IPS DF 6.9 (cell line): ENCODE results near the gene KRT10.

Experiments used
- DNase-seq: peaks from one replicate; pipeline ENCODE4 v3.0.0-alpha.2; 2013; ENCODE audit warnings: low read depth, low spot score
- H3K27ac ChIP-seq: one replicate; pipeline ENCODE4 v1.5.1; 2013; ENCODE audit warnings: low read length, control low read depth
- H3K27me3 ChIP-seq: 2 replicates; pipeline ENCODE4 v1.6.1; 2013; ENCODE audit warnings: mild to moderate bottlenecking, low read length; ENCODE audit not compliant: control insufficient read depth, insufficient read depth
- H3K36me3 ChIP-seq: 2 replicates; pipeline ENCODE4 v1.6.1; 2013; ENCODE audit warnings: low read length; ENCODE audit not compliant: control insufficient read depth, insufficient read depth
- H3K4me1 ChIP-seq: 2 replicates; pipeline ENCODE4 v1.6.1; 2013; ENCODE audit warnings: low read length; ENCODE audit not compliant: control insufficient read depth, insufficient read depth
- H3K4me3 ChIP-seq: 2 replicates; pipeline ENCODE4 v1.5.1; 2013; ENCODE audit warnings: mild to moderate bottlenecking, low read length
- H3K9me3 ChIP-seq: 2 replicates; pipeline ENCODE4 v1.6.1; 2013; ENCODE audit warnings: low read length, inconsistent platforms; ENCODE audit not compliant: control insufficient read depth, insufficient read depth
- WGBS: extraction: QIAGEN DNeasy Blood & Tissue Kit; methylation state at CpG from one replicate; pipeline ENCODE4 v1.1.7; 2013; ENCODE audit warnings: mixed read lengths, missing lambda C conversion rate; ENCODE audit not compliant: insufficient read length, insufficient coverage; 5-methylcytosine and 5-hydroxymethylcytosine counted together

The KRT10 gene

DNA sequence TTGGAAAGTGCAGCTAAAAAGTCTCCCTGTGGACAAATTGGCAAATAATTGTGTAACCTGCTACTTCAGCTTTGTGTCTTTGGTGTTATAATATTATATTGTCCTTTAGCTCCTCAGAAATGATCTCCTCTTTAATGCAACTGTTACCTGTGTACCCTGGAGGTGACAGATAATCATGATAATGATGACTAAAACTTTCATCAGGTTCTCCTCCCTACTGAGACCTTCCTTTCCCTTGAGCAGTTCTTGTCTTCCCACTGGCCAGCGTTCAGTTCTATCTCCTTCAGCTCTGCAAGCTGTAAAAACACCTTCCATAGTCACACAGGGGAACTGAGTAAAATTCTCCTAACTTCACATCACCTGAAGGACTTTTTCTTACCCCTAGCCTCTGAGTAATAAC, 29.9 kb upstream of the KRT10 start:
- no peaks in the 10 kb centered on the region for H3K9me3 ChIP-seq
- no peak for DNase-seq
- no CpG with 5 or more reads among the region's 1 CpG for WGBS
- no peak overlapping the region for H3K4me3 ChIP-seq
- H3K27ac ChIP-seq = no peak overlapping the region
- H3K4me1 ChIP-seq = peaks cover 1% of the 10 kb centered on the region; the same call in 1 of the 2 replicates
- no peaks in the 10 kb centered on the region for H3K36me3 ChIP-seq
- no peaks in the 10 kb centered on the region for H3K27me3 ChIP-seq

DNA sequence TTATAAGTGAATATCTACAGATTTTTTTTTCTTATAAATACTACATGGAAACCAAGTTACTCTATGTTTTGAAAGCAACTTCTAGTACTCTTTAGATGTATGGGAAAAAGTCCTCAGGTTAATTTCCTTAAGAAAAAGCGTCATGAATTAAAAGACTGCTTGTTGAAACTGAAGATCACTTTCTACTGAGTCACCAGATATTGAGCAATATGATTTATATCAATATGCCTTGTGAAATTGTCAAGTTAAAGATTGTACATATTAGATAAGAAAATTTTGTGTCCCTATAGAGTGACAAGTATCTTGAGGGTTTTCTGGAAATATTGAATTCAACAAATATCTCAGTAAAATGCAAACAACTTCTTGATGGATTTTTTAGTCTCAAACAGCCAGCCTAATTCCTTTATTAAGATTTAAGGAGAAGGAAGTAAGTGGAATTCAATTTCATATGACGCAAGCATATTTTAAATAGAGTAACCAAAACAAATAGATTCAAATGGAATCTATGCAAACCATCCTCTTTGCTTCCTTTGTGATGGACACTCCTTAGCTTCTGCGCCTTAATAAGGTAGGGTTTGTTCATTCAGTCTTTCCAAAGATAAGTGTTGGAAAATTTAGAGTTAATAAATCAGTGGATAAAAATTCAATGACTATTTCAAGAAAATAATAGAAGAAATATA, 28.0 kb upstream of the KRT10 start:
- H3K4me1 ChIP-seq = peaks cover 1% of the 10 kb centered on the region; the same call in 1 of the 2 replicates
- no peaks in the 10 kb centered on the region for H3K9me3 ChIP-seq
- no peak overlapping the region for H3K27ac ChIP-seq
- DNase-seq = no peak
- no peaks in the 10 kb centered on the region for H3K36me3 ChIP-seq
- no peaks in the 10 kb centered on the region for H3K27me3 ChIP-seq
- H3K4me3 ChIP-seq = no peak overlapping the region
- no CpG with 5 or more reads among the region's 3 CpGs for WGBS

DNA sequence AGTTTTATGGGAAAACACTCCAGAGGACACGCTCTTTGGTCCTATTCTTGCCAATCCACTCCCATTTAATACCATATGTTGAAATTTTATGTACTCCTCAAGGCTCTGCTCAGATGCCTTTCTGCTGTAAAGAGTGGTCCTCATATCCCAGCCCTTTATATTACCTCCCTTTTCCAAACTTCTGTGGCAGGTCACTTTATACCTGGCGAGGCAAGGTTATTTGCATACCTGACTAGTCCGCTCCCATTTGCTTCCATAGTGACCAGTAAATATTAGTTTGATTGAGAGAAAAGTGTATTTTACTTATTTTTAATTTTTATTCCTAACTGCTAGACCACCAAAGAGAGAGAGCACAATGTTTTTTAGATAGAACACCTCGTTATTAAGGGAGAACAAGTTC, 27.3 kb upstream of the KRT10 start:
- H3K4me3 ChIP-seq = no peak overlapping the region
- DNase-seq = no peak
- no peak overlapping the region for H3K27ac ChIP-seq
- H3K9me3 ChIP-seq = no peaks in the 10 kb centered on the region
- H3K27me3 ChIP-seq = no peaks in the 10 kb centered on the region
- H3K4me1 ChIP-seq = peaks cover 1% of the 10 kb centered on the region; the same call in 1 of the 2 replicates
- no peaks in the 10 kb centered on the region for H3K36me3 ChIP-seq
- WGBS = no CpG with 5 or more reads among the region's 4 CpGs

DNA sequence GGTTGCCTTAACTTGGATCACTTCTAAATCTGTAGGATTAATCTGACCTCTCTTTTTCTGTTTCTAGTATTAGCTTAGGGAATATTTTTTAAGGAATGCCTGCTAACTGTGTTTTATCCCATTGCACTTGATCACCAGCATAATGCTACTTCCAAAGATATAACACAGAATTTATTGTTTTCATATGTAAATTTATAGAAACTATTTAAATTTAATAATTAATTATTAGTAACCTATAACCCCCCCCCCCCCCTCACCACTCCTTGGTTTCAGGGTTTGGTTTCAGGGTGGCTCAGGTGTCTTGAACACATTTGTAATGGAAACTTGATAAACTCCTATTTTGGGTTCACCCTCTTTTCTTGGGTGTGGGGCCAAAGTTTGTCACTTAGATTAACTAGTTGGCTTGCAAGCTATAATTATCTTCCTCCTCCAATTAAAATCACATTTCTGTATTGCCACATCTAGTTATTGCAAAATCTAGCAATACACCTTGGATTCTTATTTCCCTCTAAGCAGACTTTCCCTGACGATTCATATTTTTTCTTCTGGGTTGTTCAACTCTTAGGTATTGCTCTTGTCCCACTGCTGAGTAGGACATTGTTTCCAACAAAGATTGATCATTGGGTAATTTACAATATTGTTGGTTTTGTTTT, 26.3 kb upstream of the KRT10 start:
- no peaks in the 10 kb centered on the region for H3K9me3 ChIP-seq
- H3K4me1 ChIP-seq = peaks cover under 1% of the 10 kb centered on the region; the same call in 1 of the 2 replicates
- no CpG with 5 or more reads among the region's 1 CpG for WGBS
- no peaks in the 10 kb centered on the region for H3K36me3 ChIP-seq
- DNase-seq = no peak
- no peak overlapping the region for H3K4me3 ChIP-seq
- no peaks in the 10 kb centered on the region for H3K27me3 ChIP-seq
- no peak overlapping the region for H3K27ac ChIP-seq

DNA sequence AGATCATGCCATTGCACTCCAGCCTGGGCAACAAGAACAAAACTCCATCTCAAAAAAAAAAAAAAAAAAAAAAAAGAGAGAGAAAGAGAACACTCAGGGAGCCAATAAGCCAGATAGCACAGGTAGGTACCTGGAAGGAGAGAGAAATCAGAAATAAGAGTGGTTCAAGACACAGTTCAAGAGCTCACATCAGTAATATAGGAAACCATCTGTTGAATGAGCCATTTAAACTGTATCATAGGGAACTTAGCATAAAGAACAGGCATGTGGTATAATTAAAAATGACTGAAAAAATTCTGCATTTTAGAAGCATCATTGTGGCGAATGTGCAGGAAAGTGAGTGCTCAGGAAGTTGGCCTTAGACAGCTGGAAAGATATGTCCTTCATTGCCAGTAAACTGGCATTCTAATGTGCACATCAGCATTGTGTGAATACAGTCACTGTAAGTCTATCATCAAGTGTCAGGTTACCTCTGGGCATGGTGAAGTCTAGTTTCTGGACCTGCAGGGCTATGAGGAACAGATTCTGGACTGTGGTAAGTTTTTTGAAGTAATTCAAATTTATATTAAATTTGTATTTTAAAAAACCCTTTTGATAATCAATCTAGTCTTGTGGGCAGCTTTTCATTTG, 24.2 kb upstream of the KRT10 start:
- no peak overlapping the region for H3K4me3 ChIP-seq
- no peaks in the 10 kb centered on the region for H3K4me1 ChIP-seq
- no peaks in the 10 kb centered on the region for H3K27me3 ChIP-seq
- no peaks in the 10 kb centered on the region for H3K36me3 ChIP-seq
- H3K9me3 ChIP-seq = no peaks in the 10 kb centered on the region
- WGBS = no CpG with 5 or more reads among the region's 1 CpG
- no peak for DNase-seq
- H3K27ac ChIP-seq = no peak overlapping the region

DNA sequence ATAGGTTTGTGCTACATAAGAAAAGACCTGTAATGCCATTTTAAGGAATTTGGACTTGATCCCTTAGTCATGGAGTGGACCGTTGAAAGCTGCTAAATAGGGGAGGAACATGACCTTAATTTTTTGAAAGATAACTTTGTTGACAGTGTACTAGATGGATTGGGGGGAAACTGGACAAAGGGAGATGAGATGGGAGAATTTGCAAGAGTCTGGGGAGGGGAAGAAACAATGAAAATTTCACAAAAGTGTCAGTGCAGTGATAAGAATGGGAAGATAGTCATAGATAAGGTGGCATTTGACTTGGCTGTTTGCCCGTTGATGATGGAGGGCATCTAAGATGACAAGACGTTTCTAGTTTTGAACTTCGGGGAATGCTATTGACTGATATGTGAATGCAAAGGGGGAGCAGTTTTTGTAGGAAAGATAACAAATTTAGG, 22.3 kb upstream of the KRT10 start:
- H3K36me3 ChIP-seq = no peaks in the 10 kb centered on the region
- no CpG with 5 or more reads among the region's 4 CpGs for WGBS
- no peak for DNase-seq
- no peak overlapping the region for H3K4me3 ChIP-seq
- no peaks in the 10 kb centered on the region for H3K9me3 ChIP-seq
- H3K4me1 ChIP-seq = no peaks in the 10 kb centered on the region
- no peak overlapping the region for H3K27ac ChIP-seq
- no peaks in the 10 kb centered on the region for H3K27me3 ChIP-seq

DNA sequence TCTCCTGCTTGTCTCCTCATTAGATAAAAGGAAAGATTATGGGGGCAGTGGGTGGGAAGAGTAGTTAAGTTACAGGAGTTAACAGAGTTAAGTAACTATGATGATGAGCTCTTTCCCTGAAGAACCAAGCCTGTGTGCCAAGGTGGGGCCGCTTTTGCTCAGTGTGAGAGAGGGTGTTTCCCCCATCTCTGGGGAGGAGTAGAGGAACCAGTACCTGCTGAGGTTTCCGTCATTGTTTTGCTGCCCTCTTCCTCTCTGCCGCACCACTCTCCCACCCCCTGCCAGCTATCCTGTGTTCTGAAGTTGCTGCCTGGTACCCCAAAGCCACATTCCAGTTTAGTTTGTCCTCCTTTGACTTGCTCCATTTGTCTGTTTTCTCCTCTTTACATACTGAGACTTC, 20.8 kb upstream of the KRT10 start:
- no peaks in the 10 kb centered on the region for H3K27me3 ChIP-seq
- H3K4me1 ChIP-seq = no peaks in the 10 kb centered on the region
- WGBS = no CpG with 5 or more reads among the region's 3 CpGs
- no peak overlapping the region for H3K27ac ChIP-seq
- no peak overlapping the region for H3K4me3 ChIP-seq
- no peak for DNase-seq
- H3K36me3 ChIP-seq = no peaks in the 10 kb centered on the region
- H3K9me3 ChIP-seq = no peaks in the 10 kb centered on the region

DNA sequence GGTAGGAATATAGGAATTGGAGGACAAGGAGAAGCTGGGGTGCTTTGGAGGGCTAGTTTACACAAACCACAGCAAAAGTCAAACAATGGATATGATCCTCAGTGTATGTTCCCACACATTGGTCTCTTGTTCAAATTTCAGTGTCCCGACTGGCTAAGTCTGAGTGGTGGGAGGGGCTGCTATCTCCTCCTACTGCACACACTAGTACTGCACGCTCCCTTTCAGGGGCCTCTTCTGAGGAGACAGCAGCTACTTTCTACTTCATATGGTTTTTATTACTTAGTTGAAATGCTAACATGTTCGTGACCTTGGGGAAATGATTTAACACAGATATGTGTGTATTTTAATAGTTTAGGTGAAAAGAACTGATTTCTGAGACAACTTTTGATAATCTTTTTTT, 18.8 kb upstream of the KRT10 start:
- WGBS = no CpG with 5 or more reads among the region's 3 CpGs
- Histone ChIP-seq H3K9me3 (no peaks in the 10 kb centered on the region), H3K27ac (no peak overlapping the region), H3K4me3 (no peak overlapping the region), H3K4me1 (no peaks in the 10 kb centered on the region), H3K27me3 (no peaks in the 10 kb centered on the region), H3K36me3 (no peaks in the 10 kb centered on the region)
- DNase-seq = no peak

DNA sequence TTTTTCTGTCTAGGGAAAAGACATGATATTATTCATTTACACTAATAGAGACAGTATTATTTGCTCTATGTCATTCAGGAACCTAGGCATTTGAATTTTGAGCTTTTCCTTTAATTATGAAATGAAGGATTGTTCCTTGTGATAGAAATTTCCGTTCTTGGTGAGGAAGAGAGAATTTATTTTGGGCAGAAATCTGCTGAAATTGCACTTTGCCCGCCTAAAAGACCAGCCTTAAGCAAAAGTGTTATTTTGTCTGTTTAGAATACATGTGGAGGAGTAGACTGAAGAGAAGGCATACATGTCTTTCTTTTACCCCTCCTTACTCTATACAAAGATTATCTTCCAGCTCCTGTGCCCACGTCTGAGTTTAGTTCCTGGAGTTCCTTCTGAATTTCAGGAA, 16.8 kb upstream of the KRT10 start:
- no CpG with 5 or more reads among the region's 3 CpGs for WGBS

DNA sequence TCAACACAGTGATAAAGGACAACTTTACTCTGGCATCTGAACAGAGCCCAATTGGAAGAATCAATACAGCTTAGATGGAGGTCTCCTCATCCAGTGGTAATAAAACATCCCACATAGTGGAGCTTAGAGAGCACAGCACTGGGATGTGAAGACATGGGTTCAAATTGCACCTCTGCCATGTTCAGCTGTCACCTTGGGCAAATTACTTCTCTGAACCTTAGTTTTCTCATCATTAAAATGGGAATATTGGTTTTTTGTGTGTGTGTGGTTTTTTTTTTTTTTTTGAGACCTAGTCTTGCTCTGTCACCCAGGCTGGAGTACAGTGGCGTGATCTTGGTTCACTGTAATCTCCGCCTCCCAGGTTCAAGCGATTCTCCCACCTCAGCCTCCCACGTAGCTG, 13.6 kb upstream of the KRT10 start:
- H3K4me3 ChIP-seq = no peak overlapping the region
- H3K4me1 ChIP-seq = no peaks in the 10 kb centered on the region
- no peak for DNase-seq
- H3K36me3 ChIP-seq = no peaks in the 10 kb centered on the region
- no peaks in the 10 kb centered on the region for H3K27me3 ChIP-seq
- no CpG with 5 or more reads among the region's 4 CpGs for WGBS
- no peaks in the 10 kb centered on the region for H3K9me3 ChIP-seq
- no peak overlapping the region for H3K27ac ChIP-seq

More for the DNA sequence above, 16.8 kb upstream of the KRT10 start:
- DNase-seq = no peak
- Histone ChIP-seq H3K36me3 (no peaks in the 10 kb centered on the region), H3K4me3 (no peak overlapping the region), H3K27me3 (no peaks in the 10 kb centered on the region), H3K4me1 (no peaks in the 10 kb centered on the region), H3K27ac (no peak overlapping the region), H3K9me3 (no peaks in the 10 kb centered on the region)
